Femur (tissue), 1 donor: ENCODE data around the gene PPP1R1B.
A peak's percentile ranks its signal among the peaks of the same experiment; 100 is the strongest.
"Not testable (repeated sequence)": the region's sequence is repeated elsewhere in the genome, so short reads cannot be mapped to it uniquely, and the experiment has no call there.

Experiments used
- DNase-seq: peaks from one replicate; pipeline ENCODE4 v3.0.0-alpha.2; 2017

PPP1R1B gene

DNA sequence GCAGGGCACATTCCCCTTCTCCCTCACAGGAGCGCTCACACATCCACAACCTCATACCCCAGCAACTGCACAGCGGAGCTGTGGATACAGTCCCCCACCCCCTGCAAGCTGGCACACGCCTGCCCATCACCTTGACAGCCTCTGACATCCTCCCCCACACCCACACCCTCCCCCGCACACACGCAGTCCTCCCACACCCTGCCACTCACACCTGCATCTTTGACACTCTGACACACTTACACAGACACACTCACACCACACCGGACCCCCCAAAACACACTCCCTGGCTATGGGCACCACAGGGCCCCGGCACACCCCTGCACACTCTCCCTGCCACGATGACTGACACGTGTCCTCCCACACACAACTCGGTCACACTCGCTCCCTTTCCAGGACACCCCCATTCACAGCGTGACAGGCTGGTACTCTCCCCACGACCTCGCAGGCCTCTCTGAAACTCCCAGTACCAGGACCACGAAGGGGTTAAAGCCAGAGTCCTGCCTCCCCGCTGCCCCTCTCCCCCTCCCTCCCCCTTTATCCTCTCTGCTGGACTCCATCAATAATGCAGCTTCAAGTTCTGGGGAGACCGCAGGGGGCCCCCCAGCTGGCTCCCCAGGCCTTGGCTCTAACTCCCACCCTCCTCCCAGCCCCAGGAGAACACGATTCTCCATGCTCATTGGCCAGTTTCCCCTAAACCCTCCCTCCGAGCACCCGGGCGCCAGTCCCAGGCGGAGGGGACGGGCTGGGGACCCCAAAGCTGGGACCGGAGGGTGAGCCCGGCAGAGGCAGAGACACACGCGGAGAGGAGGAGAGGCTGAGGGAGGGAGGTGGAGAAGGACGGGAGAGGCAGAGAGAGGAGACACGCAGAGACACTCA is at the start of gene PPP1R1B:
Gene PPP1R1B (plus strand): TSS at position 782 of the 876 bp plus-strand sequence. CDS start 441 bp downstream, outside the sequence.
- DNase-seq = no peak

DNA sequence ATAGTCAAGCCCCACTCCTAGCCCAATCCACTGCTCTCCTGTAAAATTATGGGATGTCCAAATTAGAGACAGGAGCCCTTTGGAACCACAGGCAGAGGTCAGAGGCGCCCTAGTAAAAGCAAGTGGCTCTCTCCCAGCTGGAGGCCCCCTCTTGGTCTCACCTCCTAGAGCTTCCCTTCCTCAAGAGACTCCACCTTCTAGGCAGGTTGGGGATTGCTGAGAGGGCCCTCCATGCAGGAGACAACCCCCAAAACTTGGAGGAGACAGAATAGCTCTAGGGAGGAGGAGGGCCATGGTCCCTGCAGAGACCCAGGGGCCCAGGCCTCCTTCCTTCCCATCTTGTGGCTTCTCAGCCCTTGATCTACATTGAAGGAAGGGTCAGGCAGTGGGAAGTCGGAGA is 48.5 kb upstream of the PPP1R1B start:
- no peak for DNase-seq

DNA sequence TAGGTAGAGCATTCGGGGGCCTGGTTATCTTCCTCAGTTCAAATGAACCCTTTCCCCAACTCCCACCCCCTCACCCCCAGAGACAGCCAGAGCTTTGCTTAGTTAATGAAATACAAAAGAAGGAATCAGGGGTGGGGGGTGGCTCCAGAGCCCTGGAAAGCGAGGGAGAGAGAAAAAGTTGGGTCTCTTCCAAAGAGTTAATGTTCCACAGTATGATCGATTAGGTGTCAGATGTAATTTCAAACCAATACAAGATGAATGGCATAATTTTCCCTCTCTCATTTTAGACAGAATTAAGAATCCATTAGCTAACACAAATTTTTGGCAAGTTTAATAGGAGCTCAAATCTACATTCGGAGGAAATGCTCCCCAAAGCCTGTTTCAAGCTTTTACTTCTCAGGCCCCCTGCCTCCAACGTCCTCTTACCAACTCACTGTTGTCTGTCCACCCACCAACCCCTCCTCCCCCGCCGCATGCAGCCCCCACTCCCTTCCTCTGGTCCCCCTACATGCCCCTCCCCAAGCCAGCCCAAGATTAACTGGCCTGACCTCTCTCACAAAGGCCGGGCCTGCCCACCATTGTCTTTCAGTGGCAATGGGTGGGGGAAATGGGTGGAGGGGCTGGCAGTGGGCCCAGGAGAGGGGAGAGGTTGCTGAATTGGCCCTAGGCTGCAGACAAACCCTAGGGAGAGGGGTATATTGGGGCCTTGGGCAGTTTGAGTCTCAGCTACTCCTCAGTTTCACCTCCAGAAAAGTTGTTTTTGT is 47.3 kb upstream of the PPP1R1B start:
- DNase-seq = peak; percentile 36

DNA sequence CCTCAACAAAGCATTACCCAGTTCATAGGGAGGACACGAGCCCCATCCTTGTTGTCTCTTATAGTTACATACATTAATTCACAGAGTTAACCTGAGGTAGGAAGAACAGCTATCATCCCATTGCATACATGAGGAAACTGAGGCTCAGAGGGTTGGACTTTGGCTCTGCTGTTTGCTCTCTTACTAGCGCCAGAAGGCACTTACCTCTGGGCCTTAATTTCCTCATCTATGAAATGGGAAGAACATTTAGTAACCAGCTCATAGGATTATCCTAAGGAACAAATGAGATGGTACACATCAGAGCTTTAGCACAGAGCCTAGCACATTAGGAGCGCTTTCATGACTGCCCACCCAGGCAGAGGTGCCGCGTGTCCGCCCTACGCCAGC is 46.7 kb upstream of the PPP1R1B start:
- no peak for DNase-seq

DNA sequence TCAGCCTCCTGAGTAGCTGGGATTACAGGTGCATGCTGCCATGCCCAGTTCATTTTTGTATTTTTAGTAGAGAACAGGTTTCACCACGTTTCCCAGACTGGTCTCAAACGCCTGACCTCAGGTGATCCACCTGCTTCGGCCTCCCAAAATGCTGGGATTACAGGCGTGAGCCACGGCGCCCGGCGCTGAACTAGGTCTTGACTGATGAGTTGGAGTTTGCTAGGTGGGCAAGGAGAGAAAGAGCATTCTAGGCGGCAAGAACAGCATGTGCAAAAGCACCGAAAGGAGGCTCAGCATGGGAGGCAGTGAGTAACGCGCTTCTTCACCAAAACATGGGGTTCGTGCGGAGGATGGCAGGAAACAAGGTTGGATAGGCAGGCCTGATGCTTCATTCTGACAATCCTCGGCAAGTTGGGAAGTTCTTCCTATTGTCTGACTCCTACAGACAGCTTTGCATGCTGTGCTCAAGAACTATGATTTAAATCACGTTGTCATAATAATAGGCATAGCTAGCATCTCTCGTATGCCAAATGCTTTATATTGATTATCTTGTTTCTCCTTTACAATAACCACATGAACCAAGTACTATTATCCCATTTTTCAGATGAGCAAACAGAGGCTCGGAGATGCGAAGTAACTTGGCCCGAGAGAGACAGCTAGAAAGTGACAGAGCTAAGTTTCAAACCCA is 45.5 kb upstream of the PPP1R1B start:
- DNase-seq = no peak

DNA sequence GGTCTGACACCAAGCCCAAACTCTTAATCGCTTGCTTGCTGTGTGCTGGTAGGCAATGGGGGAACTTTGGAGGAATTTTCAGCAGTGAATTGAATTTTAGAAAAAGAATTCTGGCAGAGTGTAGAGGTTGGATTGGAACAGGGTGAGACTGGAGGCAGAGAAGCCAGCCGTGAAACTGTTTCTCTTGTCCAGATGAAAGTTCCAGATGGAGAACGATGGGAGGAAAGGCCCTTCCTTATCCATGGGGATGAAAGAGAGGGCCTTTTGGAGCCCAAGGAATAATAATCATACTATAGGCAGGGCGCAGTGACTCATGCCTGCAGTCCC is 45.0 kb upstream of the PPP1R1B start:
- DNase-seq = no peak

DNA sequence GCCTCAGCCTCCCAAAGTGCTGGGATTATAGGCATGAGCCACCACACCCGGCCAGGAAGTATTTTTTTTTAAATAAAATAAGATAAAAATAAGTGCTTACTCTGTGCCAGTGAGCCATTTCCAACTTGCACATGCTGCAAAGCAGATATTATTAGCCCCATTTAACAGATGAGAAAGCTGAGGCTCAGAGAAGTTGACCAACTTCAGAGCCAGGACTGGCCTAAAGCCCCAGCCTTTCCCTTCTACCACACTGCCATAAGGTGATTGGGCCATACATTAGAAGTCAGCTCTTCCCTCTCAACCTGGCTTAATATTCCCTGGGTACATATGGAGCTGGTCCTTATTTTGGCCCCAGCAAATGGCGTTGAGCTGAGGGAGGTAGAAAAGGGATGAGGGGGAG is 44.1 kb upstream of the PPP1R1B start:
- peak; percentile 5 for DNase-seq

DNA sequence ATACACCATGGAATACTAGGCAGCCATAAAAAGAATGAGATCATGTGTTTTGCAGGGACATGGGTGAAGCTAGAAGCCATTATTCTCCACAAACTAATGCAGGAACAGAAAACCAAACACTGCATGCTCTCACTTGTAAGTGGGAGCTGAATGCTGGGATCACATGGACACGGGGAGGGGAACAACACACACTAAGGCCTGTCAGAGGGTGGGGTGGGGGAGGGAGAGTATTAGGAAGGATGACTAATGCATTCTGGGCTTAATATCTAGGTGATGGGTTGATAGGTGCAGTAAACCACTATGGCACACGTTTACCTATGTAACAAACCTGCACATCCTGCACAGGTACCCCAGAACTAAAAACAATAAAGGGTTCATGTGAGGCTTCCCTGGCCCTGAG is 36.6 kb upstream of the PPP1R1B start:
- DNase-seq = not testable (repeated sequence)

DNA sequence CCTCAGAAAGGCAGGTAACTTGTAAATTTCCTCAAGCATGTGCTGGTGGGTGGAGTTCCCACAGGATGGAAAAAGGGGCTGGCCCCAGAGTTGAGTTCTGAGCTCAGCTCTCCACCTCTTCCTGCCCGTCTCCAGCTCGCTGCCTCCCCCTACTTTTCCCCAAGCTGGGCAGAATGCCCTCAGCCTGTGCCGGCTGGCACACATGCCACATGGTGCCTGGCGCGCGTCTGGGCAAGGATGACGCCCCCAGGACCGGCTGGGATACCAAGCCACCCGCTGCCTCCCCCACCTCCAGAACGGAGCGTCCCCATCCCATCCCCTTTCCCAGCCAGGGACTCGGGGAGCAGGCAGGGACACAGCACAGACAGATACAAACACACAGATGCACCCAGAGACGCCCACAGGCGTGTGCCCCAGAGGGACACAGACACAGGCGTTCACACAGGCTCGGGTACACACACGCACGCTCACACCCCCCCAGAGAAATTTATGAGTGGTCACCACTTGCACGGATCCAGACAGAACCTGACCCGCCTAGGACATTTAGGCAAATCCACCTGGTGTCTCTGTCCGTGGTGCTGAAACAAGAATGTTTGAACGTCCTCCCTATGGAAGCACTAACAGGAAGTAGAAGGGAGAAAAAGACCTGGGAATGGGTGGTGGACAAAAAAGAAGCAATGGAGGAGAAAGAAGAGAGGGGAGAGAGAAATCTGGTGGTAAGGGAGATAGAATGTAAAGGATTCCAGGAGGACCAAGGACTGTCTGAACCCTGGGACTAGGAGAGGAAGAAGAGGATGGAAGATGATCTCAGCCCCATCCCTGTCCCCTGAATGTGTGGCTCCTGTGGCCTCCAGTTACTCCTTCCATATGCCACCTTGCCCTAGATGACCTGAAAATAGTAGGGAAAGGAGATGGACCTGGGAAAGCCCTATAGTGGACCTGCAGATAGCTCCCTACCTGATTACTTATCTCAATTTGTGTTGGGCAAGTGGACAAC is 34.5 kb upstream of the PPP1R1B start:
- DNase-seq = peak; percentile 52

DNA sequence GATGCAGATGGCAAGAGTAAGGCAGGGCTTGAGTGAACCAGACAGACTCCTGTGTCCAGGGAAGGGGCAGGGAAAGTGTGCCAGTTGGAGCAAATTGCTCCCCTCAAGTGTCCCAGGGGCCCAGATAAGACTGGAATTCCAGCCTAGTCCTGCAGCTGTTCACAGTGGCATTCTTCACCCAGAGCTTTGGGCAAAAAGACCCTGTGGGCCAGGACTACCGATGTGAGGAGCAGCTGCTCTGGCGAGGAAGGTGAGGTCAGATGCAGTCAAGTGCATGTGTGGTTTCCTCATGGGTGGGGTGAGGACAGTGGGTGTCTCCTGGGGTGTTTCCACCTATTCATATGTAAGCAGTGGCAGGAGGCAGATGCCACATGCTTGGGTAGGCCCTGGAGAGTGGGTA is 33.4 kb upstream of the PPP1R1B start:
- no peak for DNase-seq

DNA sequence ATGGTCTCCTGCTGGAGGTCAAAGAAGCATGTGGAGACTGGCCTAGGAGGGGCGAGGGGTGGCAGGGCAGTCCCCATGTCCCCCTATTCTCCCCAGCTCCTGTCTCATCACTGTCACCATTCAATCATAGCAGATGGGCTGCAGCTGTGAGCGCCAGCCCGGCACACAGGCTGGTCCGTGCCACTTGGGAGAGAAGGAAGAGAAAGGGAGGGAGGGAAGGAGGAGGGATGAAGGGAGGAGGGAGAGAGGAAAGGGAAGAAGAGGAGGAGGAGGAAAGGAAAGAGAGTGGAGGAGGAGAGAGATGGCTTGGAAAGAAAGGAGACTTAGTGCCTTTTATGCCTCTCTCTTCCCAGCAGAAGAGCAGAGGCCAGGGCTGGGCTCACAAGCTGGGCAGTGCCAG is 31.5 kb upstream of the PPP1R1B start:
- DNase-seq = no peak

DNA sequence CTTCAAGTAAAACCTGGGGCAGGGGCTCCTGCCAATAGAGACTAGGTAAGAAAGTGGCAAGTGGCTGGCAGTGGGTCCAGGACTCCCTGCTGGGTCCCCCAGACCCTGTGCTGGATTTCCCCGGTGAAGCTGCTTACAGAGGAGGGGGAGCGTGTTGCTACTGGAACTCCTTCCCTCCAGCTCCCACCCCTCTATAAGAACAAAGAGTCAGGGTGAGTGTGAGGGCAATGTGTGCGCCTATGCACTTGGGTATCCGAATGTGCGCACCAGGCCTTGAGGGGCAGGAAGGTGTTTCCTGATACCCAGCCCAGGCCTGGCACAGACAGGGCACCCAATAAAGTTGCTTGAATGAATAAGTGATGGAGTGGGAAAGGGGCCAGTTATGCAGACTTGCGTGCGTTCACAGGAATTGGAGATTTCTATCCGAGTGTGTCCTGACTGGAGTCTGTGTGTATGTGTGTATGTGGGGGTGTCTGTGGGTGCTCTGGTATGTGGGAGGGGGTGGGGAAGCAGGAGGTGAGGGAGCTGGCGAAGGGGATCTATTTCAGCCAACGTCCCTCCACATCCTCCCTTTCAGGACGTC is 30.7 kb upstream of the PPP1R1B start:
- no peak for DNase-seq

DNA sequence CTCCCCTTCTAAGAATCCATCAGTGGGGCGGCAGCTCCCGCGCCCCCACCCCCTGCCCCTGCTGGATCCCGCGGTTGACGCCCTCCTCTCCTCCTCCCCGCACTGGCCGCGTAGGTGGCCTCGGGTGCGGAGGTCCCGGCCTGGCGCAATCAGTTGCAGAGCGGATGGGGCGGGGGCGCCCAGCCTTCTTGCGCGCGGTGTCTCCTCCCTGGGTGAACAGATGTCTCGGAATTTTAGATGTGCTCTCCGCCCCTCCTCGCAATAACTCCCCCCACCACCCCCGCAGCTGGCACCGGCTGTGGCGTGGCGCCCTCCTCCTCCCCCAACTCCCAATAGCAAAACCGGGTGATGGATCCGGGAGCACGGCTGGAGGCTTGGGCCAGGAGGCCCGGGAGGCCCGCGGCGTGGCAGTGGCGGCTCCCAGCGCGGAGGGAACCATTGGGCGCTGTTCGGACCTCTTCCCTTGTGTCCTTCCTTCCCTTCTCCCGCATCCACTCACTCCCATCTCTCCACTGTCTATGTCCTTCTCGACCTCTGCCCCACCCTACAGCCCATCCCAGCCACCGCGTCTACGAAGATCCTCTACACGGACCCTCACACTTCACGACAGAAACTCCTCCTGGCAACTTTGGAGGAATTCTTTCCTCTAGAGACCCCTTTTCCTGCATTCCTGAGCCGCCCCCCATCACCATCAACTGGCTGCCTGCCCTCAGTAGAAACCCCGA is 30.0 kb upstream of the PPP1R1B start:
- DNase-seq = no peak

DNA sequence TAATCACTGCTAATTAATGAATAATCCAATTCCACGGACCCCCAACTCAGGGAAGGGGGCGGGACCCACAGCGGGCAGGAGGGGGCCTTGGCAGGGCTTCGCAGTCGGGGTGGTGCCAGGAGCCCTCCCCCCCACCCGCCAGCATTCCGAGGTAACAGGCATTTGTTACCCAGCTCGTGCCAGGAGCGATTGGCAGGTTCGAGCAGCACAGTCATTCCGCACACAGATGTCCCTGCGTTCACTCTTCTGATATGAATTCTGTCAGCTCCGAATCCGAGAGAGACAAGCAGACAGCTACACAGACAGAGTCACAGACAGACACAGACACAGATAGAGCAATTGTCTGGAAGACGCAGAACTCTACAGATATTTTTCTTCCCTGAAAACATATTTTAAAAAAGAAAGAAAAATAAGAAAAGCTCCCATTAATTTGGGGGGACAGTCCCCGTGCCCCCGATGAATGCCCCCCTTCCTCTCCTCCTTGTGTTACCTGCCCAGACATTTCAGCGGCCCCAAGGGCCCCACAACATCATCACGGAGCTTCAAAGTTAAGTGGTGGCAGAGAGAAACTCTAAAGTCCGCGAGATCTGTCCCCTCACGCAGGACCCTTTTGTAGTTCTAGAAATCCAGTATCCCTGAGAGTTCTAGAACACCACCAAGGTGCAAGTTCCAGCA is 29.2 kb upstream of the PPP1R1B start:
- no peak for DNase-seq

DNA sequence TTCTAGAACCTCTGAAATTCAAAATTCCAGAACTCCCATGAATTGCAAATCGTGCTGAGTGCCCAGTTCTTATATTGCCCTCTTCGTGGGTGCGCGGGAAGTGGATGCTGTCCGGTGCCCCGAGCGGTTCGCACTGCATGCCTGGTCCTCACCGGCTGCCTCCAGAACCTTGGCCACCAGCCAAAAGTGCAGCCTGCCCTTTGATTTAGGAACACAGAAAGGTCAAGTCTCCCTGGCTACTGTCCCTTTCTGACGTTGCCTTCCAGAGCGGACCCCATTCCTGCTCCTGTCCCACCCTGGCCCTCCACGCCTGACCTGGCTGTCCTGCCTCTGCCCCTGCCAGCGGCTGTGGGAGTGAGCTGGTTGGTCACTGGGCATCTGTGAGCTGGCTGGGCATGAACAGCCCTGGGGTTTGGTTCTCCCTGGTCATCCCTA is 28.7 kb upstream of the PPP1R1B start:
- no peak for DNase-seq

DNA sequence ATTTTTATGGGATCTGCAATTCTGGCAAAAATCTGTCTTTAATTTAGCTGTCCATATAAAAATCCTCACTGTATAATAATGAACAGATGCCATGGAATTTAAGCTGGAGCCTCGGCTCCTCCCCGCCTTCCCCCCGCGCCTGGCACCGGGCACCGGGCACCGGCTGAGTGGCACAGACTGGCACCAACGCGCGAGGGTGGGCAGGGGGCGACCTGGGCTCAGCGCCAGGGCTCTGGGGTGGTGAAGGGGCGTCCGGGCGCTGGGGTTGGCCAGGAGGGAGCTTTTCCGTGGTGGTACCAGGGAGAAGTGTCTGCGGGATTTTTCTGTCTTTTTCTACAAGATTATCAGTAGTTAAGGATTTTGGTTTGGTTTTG is 28.1 kb upstream of the PPP1R1B start:
- DNase-seq = no peak

DNA sequence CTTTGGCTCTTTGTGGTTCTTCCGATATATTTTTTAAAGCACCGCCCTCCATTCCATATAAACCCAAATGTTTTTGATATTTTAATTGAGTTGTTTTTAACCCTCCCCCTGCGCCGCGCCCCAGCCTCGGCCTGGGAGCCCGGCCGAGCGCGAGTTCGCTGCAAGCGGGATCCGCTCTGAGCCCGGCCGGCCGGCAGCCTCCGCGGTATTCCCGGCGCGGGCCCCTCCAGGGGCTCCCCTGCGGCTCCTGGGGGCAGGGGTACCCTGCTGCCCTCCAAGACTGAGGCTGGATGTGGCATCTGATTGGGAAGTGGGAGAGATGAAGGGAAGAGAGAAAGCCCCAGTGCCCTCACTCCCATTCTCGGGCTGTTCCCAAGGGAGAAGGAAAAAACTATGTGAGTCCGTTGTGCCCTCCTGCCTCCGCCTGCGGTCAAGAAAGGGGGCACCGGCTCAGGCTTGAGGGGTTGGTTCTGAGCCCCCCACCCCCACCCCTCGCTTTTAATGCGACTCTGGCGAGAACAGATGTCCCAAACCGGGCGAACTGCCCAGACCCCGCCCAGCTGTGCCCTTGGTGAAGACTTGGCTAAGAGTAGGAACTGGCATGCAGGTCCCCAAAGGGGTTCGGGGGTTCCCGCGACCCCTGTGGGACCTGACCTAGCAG is 27.6 kb upstream of the PPP1R1B start:
- DNase-seq = no peak

DNA sequence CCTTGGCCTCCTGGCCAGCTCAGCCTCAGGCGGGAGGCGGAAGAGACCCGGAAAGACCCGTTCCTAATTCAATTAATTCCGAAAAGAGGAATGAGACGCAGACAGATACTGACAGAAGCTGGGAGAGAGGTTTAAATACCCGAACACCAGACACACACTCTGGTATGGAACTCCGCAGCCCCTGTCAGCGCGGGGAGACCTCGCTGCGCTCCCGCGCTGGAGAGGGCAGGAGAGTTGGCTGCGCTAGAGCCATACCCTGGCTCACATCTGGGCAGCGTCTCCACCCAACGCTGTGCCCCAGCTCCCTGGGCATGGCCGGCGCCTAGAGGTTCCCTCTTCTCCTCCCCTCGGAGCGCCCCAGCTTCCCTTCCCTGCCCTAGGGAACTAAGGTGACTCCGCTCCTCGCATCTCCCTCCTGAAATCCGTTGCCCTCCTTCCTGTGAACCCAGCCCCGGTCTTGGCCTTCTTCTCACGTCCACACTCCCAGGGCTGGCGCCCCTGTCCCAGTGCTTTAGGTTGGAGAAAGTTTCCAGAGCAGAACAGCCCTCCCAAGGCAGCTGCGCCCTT is 27.0 kb upstream of the PPP1R1B start:
- DNase-seq = no peak

DNA sequence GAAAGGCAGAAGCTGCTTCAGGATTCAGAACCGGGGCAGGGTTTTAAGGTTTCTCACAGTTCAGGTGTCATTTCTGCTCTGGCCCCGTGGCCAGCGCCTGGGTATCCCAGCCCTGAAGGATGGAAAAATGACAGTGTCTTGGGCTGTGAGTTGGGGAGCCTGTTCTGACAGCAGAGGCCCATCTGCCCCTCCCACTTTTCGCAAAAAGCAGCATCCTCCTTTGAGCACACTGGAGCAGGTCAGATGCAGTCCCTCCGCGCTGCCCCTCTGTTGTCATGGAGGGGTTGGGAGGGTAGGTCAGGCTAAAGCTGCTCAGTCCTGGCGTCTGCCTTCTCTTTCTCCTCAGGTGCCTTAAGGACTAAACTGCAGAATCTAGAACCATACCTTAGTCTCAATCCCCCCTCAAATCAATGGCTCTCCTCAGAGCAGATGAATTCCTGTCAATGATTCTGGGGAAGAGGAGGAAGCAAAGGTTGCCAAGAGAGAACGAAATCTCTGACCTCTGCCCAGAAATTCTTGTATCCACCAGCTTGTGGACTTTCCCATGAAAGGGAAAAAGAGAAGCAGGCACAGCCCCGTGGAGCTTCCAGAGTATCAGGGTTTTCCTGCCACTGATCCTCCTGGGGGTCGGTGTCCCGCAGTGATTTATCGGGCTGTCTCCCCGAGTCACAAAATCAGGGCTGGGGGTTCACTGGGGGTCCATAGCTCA is 26.3 kb upstream of the PPP1R1B start:
- no peak for DNase-seq
